ENCODE measurements around the gene ADCY7.

Gene ADCY7

GRCh38 chr16:50269061-50269705 lies 2.8 kb downstream of the ADCY7 start:
- DNase-seq = no peak

- DNase-seq = no peak
These were observed 3.6 kb downstream of the ADCY7 start for GRCh38 chr16:50269769-50270509.

- no peak for DNase-seq
These were observed 4.3 kb downstream of the ADCY7 start for GRCh38 chr16:50270510-50271147.

DNA sequence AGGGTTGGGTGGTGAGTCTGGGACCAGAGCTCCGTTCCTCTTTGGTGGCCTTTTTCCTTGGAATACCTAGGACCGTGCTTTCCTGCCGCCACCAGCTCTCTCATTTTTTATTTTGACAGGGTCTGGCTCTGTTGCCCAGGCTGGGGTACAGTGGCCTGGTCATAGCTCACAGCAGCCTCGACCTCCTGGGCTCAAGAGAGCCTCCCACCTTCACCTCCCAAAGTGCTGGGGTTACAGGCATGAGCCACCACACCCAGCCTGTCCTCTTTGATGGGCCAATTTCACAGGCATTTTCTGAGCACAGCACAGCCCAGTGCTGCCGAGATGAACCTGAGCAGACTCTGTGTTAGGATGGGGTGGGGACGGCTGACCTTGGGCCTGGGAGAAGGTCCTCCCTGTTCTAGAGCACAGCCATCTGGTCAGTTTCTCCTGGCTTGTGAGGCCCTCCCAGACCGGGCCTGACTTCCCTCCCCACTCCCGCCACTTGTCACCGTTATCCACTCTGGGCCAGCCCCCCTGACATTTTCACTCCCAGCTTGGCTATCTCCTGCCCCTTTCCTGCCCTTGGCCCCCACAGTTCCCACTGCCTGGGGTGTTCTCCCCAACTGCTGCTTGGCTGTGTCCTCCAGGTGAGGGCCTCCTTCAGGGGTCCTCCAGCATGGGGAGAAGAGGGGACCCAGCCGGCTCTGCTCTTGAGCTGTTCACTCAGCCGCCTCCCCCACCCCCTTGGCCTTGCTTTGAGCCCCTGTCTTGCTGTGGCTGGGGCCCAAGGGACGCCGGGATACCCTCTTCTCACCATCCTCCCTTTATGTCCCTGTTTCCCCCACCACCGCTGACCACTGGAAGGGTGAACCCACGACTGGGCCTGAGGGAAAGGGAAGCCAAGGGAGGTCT lies 5.0 kb downstream of the ADCY7 start:
- no peak for DNase-seq

GRCh38 chr16:50272111-50272571 lies 5.8 kb downstream of the ADCY7 start:
- peak; percentile 43 to 49 for DNase-seq

DNA sequence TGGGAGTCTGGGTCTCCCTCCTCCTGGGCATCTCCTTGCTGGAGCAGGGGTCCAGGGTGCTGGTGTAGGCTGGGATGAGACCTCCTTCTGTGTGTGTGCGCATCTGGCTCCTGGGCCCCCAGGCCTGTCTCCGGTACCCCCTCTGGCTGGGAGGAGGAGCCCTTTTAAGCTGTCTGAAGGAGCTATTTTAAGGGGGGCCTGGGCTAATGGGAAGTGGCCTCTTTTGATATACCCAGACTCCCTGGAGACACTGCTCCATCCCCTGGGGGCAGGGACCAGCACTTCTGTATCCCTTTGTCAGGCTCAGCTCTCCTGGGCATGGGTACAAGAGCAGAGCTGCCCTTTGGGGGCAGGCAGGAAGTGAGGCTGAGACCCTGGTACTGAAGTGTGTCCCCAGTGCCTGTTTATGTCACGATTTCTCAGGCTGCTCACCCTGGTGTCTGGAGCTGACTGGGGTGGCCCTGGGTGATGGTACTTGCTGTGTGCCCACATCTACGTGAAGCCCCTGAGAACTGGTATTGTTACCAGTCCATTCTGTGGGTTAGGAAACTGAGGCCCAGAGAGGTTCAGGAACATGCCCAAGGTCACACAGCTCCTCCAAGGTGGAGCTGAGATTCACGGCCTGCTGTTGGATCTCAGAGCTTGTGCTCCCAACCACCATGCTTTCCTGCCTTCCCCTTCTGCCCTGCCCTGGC lies 6.5 kb downstream of the ADCY7 start:
- DNase-seq = no peak

DNA sequence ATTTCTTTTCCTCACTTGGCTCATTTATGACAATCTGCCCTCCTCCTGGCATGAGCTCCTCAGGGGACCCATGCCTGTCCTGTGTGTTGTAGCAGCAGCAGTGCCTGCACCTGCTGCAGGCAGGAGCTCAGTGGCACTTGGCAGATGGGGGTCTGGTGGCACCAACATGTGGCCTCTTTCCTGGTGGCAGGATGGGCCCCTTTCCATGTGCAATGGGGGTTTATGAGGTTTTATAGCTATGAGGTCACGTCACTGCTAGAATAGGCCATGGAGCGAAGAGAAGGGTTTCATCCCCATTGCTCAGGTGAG lies 7.0 kb downstream of the ADCY7 start:
- DNase-seq = no peak

DNA sequence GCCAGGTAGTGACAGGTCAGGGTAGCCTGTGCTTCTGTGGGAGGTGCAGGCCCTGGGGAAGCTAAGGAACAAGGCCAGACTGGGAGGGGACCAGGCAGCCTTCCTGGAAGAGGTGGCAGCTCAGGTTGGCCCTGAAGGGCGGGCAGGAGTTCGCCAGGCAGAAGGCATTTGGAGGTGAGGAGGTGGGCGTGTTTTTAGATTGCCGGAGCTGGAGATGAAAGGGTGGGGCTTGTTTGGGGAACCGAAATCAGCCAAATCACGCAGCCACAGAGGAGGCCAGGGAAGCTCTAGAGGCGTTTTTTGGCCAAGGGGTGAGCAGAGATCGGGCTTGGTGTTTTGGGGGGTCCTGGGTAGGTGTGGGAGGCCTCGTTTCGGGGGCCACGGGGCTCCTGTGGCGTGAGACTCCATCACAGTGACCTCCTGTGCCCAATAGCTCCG lies 7.6 kb downstream of the ADCY7 start:
- peak; percentile 70 to 71 for DNase-seq

DNA sequence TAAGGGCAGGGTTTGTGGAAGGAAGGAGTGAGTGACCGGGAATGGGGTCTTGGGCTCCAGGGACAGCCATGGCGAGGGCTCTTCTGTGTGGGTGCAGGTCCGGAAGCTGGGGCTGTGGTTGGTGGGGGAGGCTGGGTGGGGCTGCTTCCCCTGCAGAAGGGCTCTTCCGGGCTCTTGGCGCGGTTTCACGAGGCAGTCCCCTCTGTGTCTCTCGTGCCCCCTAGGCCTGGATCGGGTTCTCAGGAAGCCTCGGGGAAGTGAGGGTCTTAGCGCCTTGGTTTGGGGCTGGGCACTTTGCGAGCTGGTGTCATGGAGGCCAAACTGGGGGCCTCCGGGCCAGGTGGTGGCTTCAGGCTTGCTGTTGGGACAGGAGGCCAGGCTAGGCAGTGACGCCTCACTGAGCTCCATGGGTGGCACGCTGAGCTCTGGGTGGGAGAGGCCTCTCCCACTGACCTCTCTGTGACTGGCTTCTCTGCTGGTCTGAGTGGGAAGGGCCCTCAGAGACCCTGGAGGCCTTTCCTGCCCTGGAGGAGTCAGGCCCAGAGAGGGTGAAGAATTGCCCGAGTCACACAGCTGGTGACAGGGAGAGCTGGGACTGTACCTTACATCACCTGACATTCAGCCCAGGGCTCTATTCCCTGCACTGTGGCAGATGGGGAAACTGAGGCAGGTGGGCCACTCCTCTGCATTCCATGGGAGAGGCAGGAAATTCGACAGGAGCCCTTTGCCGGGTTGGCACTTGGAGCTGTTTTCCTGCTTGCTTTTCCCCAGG lies 8.2 kb downstream of the ADCY7 start:
- peak; percentile 42 to 55 for DNase-seq

DNA sequence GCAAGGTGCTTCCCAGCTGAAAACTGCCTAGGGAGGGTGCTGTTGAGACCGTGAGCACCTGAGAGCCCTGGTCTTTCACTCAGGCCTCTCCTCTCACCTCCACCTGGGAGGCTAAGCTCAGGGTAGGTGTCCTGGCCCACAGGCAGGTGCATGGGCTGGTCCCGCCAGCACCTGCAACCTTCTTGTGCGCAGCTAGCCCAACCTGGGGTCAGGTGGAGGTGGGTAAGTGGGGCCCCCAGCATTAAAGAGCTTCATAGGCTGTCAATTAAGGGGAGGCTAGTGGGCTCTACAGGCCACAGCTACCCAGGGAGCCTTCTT lies 8.7 kb downstream of the ADCY7 start:
- no peak for DNase-seq

- DNase-seq = no peak
These were observed 9.3 kb downstream of the ADCY7 start for GRCh38 chr16:50275428-50276325.

GRCh38 chr16:50276326-50276640 lies 9.9 kb downstream of the ADCY7 start:
- peak; percentile 20 to 29 for DNase-seq

DNA sequence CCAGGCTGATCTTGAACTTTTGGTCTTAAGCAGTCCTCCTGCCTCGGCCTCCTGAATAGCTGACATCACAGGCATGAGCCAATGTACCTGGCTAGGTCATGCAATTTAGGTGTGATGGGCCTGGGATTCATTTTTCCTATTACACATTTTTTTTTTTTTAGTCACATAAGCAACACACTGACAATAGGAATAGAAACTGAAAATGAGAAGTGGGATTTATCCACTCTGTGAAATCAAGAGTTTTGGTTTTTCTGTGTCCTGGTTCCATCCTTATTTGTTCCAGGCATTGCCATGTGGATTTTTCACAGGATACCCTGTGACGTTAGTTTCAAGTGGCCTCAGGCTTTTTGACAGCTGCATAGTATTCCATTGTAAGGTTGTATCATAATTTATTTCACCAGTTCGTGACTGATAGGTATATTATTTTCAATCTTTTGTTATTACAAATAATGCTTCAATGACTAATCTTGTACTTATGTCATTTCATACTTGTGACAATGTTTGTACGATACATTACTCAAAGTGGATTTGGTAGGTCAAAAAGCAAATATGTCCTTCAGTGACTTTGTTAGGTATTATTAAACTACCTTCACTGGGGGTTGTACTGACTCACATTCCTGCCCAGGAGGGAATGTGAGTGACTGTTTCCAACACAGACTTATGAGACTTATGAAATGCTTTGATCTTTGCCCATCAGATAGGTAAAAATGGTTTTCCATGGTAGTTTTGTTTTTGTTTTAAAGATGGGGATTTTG lies 10.6 kb downstream of the ADCY7 start:
- DNase-seq = peak; percentile 81 to 85

- DNase-seq = no peak
These were observed 11.9 kb downstream of the ADCY7 start for GRCh38 chr16:50278251-50278650.

- DNase-seq = no peak
These were observed 13.1 kb downstream of the ADCY7 start for GRCh38 chr16:50279504-50279865.

DNA sequence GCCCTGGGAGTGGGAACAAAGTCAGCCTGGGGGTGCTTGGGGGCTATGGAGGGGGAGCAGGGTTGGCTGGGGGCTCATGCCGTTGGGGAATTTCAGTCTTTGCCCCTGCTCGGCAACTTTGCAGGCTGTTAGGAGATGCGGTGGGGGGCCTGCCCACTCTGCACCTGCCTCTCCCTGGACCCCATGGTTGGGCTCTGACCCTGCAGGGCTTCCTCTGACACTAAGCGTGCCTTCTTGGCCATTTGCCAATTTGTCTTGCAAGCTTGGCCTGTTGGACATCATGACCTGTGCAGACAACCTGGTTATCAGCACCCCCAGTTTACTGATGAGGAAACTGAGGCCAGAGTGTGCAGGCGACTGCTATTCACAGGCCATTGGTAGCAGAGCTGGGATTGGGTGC lies 14.6 kb downstream of the ADCY7 start:
- no peak for DNase-seq

DNA sequence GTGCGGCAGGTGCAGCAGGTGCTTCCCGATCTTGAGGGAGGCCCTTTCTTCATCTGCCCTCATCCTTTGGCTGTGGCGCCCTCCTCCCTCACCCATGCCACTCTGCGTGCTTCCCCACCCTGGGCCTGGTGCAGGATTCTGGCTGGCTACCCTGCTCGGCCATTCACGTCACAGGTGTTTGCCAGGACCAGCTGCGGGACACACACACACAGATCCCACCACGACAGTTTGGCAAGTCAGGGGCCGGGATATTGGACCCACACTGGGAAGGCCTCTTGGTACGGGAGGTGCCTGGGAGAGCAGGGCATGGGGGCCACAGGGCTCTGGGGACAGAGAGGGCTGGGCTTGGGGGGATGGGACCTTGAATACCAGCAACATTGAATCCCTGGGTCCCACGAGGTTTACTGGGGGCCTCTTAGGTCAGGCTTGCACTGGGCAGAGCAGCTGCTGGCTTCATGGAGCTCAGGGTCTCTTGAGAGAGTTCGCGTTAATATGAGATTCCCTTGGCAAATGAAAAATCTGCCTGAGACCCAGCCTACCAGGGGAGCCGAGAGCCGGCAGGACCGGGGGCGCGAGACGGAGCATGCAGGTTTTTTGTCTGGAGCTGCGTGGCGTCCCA lies 15.1 kb downstream of the ADCY7 start:
- no peak for DNase-seq

DNA sequence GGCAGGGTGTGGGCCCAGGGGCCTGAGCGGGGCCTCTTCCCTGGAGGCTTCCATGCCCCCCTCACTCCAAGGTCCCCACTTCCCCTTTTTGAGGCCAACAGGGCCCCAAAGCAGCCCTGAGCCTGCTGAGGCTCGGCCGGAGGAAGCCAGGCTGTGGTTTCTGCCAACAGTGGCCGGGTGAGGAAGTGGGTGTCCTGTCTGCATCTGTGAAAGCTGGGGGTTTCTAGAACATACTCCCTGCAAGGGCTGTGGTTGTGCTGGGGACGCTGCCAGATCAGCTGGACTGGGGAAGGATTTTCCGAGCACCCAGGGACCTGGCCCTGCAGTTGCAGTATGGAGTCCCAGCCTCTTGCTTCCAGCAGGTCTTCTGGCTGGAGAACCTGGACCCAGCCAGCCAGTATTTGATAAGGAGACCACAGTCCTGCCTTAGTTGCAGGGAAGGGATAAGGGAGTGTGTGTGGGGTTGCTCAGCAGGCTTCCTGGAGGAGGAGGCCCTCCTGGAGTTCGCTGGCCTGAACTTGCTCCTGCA lies 15.7 kb downstream of the ADCY7 start:
- DNase-seq = peak; percentile 93 to 97

DNA sequence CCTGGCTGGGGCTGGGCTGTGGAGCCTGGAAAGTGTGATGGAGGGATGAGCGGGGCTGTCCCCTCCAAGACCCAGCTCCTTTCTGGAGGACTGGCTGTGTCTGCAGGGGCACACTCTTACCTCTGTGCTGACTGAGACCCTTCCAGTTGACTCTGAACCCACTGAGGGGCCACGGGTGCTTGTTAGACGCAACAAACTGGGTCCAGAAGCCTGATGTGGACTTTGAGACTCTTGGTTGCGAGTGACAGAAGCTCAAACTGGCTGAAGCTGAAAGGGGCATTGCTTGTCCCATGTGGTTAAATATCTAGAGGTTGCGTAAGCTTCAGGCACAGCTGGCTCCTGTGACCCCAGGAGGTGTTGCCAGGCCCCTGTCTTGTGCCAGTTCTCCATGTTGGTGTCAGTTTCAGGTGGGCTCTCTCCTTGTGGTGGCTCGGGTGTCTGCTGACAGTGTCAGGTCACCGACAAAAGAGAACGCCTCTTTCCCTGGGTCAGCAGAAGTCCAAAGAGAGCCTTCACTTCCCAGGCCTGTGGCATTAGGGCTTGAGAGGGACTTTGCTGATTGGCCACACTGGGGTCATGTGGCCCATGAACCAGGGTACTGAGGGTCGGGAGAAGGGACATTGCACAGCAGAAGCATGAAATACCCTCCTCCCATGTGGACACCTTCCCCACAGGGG lies 16.7 kb downstream of the ADCY7 start:
- peak in 1 of 2 donors; percentile 18 for DNase-seq
